Measurements from ENCODE around the gene ALPK3. TPM values are rescaled to one million over a fixed set of nuclear protein-coding genes. Genes with fewer than 3 reads are reported as not detected.

The ALPK3 gene
- total RNA-seq, 1 donor from 2014 or later, result 5.4 TPM

- no peak overlapping the region for H3K27ac Mint-ChIP-seq
- Histone ChIP-seq H3K4me2 (no peak overlapping the region), H3K79me2 (ENCODE audit: low read depth) (no peaks in the 10 kb centered on the region), H3K27me3 (no peaks in the 10 kb centered on the region), H3K4me1 (no peaks in the 10 kb centered on the region), H4K20me1 (ENCODE audit: low read depth) (no peaks in the 10 kb centered on the region), H3K27ac (no peak overlapping the region), H3K4me3 (no peak overlapping the region), H2AFZ (replicated peaks) (no peak overlapping the region), H3K36me3 (no peaks in the 10 kb centered on the region), H3F3A (ENCODE audit: low read depth) (no peaks in the 10 kb centered on the region), H3K9me3 (ENCODE audit: low read depth) (no peaks in the 10 kb centered on the region), H3K9ac (no peak overlapping the region)
- H3K4me3 Mint-ChIP-seq, result no peak overlapping the region
- H3K36me3 Mint-ChIP-seq, result no peaks in the 10 kb centered on the region
- TF ChIP-seq EZH2phosphoT487 (IDR thresholded peaks at IDR 0.05) (no peak), EZH2 (IDR thresholded peaks at IDR 0.05) (no peak), CTCF (IDR thresholded peaks at IDR 0.05) (no peak)
- no peaks in the 10 kb centered on the region for H3K9me3 Mint-ChIP-seq
- no peaks in the 10 kb centered on the region for H3K4me1 Mint-ChIP-seq
- DNase-seq (ENCODE audit: low spot score), result no peak
- H3K27me3 Mint-ChIP-seq (ENCODE audit: insufficient read depth, low read depth), result peaks cover 8% of the 10 kb centered on the region
These were observed 69.2 kb downstream of the ALPK3 start for GRCh38 chr15:84886211-84886983.

- H3K4me2 ChIP-seq, result no peak overlapping the region
- Mint-ChIP-seq H3K4me1 (no peaks in the 10 kb centered on the region), H3K4me3 (no peak overlapping the region), H3K9me3 (no peaks in the 10 kb centered on the region), H3K27me3 (ENCODE audit: insufficient read depth, low read depth) (peaks cover 11% of the 10 kb centered on the region), H3K27ac (no peak overlapping the region), H3K36me3 (no peaks in the 10 kb centered on the region)
- no peak for DNase-seq (ENCODE audit: low spot score)
- no peak overlapping the region for H3K4me3 ChIP-seq
- no peak overlapping the region for H2AFZ ChIP-seq (replicated peaks)
- no peaks in the 10 kb centered on the region for H3K9me3 ChIP-seq (ENCODE audit: low read depth)
- no peak overlapping the region for H3K27ac ChIP-seq
- TF ChIP-seq EZH2phosphoT487 (IDR thresholded peaks at IDR 0.05) (no peak), CTCF (IDR thresholded peaks at IDR 0.05) (no peak), EZH2 (IDR thresholded peaks at IDR 0.05) (no peak)
- H3K4me1 ChIP-seq, result no peaks in the 10 kb centered on the region
- no peaks in the 10 kb centered on the region for H3K27me3 ChIP-seq
- no peaks in the 10 kb centered on the region for H4K20me1 ChIP-seq (ENCODE audit: low read depth)
- no peaks in the 10 kb centered on the region for H3F3A ChIP-seq (ENCODE audit: low read depth)
- H3K9ac ChIP-seq, result no peak overlapping the region
- no peaks in the 10 kb centered on the region for H3K36me3 ChIP-seq
- no peaks in the 10 kb centered on the region for H3K79me2 ChIP-seq (ENCODE audit: low read depth)
These were observed 69.8 kb downstream of the ALPK3 start for GRCh38 chr15:84886984-84887299.

- Histone ChIP-seq H3F3A (ENCODE audit: low read depth) (no peaks in the 10 kb centered on the region), H3K36me3 (no peaks in the 10 kb centered on the region), H3K27ac (no peak overlapping the region), H3K27me3 (no peaks in the 10 kb centered on the region), H3K4me3 (no peak overlapping the region), H3K9ac (no peak overlapping the region), H3K9me3 (ENCODE audit: low read depth) (no peaks in the 10 kb centered on the region), H3K4me1 (no peaks in the 10 kb centered on the region), H4K20me1 (ENCODE audit: low read depth) (no peaks in the 10 kb centered on the region), H3K79me2 (ENCODE audit: low read depth) (no peaks in the 10 kb centered on the region), H2AFZ (replicated peaks) (no peak overlapping the region), H3K4me2 (no peak overlapping the region)
- Mint-ChIP-seq H3K36me3 (no peaks in the 10 kb centered on the region), H3K4me3 (no peak overlapping the region), H3K9me3 (no peaks in the 10 kb centered on the region), H3K4me1 (no peaks in the 10 kb centered on the region), H3K27ac (no peak overlapping the region), H3K27me3 (ENCODE audit: insufficient read depth, low read depth) (peaks cover 8% of the 10 kb centered on the region)
- DNase-seq (ENCODE audit: low spot score), result no peak
- TF ChIP-seq EZH2phosphoT487 (IDR thresholded peaks at IDR 0.05) (no peak), EZH2 (IDR thresholded peaks at IDR 0.05) (no peak), CTCF (IDR thresholded peaks at IDR 0.05) (no peak)
These were observed 70.8 kb downstream of the ALPK3 start for GRCh38 chr15:84887938-84888337.

Data from neural progenitor cell (in vitro differentiated cells).